Dendritic cell treated with granulocyte-macrophage colony-stimulating factor and Interleukin-4, amounts not matched to agents 40 ng/mL and 50 ng/mL, for 4 days (primary cell): ENCODE data around the gene HIF1AN.
A peak's percentile ranks its signal among the peaks of the same experiment; 100 is the strongest.
"Not testable (repeated sequence)": the region's sequence is repeated elsewhere in the genome, so short reads cannot be mapped to it uniquely, and the experiment has no call there.

Experiments used
- H3K27ac Mint-ChIP-seq: one replicate; pipeline ENCODE4 v1.8.0; 2022; ENCODE audit warnings: mild to moderate bottlenecking, mixed read lengths
- H3K27me3 Mint-ChIP-seq: one replicate; pipeline ENCODE4 v1.8.0; 2022; ENCODE audit warnings: mild to moderate bottlenecking, mixed read lengths
- H3K36me3 Mint-ChIP-seq: one replicate; pipeline ENCODE4 v1.8.0; 2022; ENCODE audit warnings: low read depth, mixed read lengths
- H3K4me1 Mint-ChIP-seq: one replicate; pipeline ENCODE4 v1.8.0; 2022; ENCODE audit warnings: low read depth, mixed read lengths
- H3K4me3 Mint-ChIP-seq: one replicate; pipeline ENCODE4 v1.8.0; 2022; ENCODE audit warnings: mild to moderate bottlenecking, moderate library complexity, mixed read lengths
- H3K9me3 Mint-ChIP-seq: one replicate; pipeline ENCODE4 v1.8.0; 2022; ENCODE audit warnings: mixed read lengths
- intact Hi-C: fragments of 100-400 bp; cut with micrococcal nuclease; formaldehyde crosslinking; loops from one replicate; pipeline ENCODE4 v1.15.0; 2022

The HIF1AN gene

DNA sequence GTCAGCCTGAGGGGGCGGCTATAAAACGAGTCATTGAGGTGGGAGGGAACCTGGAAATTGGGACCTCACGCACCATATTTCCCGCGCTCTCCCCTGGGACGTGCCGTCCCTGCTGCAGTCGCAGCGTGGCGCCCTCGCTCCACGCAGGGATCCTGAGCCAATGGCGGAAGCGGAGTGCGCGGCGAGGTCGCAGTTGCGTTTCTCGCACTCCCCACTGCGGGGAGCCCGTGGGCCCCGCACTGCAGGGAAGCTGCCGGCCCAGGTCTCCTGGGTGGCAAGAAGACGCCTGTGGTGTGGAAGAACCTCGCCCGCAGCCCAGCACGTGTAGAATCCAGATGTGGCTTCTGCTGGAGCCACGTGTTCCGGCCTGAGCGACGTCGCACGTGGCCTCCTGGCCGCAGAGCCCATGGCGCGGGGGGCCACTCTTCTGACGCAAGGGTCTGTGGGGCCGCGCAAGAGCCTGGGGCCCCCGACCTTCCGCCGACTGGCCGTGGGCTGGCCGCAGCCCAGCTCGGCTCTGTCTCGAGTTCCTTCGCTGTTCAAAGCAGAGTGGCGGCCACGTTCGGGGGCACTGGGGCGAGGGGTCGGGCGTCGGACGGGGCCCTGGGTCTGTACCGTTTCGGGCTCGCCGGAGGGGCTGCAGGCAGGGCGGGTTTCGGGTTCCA lies 26.4 kb downstream of the HIF1AN start:
- peaks cover 18% of the 10 kb centered on the region for H3K4me1 Mint-ChIP-seq
- no peak overlapping the region for H3K27ac Mint-ChIP-seq
- peak overlapping the region; percentile 41 for H3K4me3 Mint-ChIP-seq
- H3K36me3 Mint-ChIP-seq: peaks cover 24% of the 10 kb centered on the region
- H3K9me3 Mint-ChIP-seq: no peaks in the 10 kb centered on the region
- intact Hi-C loops: loop anchor here (1.0 to 5.0 kb wide), 2 partner anchors 181 to 310 kb away; no protein-coding TSS in a partner anchor
- peaks cover 53% of the 10 kb centered on the region for H3K27me3 Mint-ChIP-seq

GRCh38 chr10:100565206-100565985 lies 29.7 kb downstream of the HIF1AN start:
- Mint-ChIP-seq H3K27me3 (peaks cover 49% of the 10 kb centered on the region), H3K9me3 (no peaks in the 10 kb centered on the region), H3K27ac (no peak overlapping the region), H3K4me1 (peaks cover 17% of the 10 kb centered on the region), H3K4me3 (no peak overlapping the region), H3K36me3 (peaks cover 4% of the 10 kb centered on the region)
- intact Hi-C loops: no loop called here

GRCh38 chr10:100566561-100566960 lies 30.8 kb downstream of the HIF1AN start:
- no peak overlapping the region for H3K27ac Mint-ChIP-seq
- intact Hi-C loops: no loop called here
- peaks cover 14% of the 10 kb centered on the region for H3K4me1 Mint-ChIP-seq
- H3K4me3 Mint-ChIP-seq: no peak overlapping the region
- H3K9me3 Mint-ChIP-seq: no peaks in the 10 kb centered on the region
- H3K27me3 Mint-ChIP-seq: peaks cover 39% of the 10 kb centered on the region
- H3K36me3 Mint-ChIP-seq: no peaks in the 10 kb centered on the region

GRCh38 chr10:100567249-100567648 lies 31.5 kb downstream of the HIF1AN start:
- H3K4me3 Mint-ChIP-seq: no peak overlapping the region
- no peaks in the 10 kb centered on the region for H3K9me3 Mint-ChIP-seq
- H3K4me1 Mint-ChIP-seq: peaks cover 7% of the 10 kb centered on the region
- H3K27ac Mint-ChIP-seq: no peak overlapping the region
- peaks cover 32% of the 10 kb centered on the region for H3K27me3 Mint-ChIP-seq
- intact Hi-C loops: no loop called here
- no peaks in the 10 kb centered on the region for H3K36me3 Mint-ChIP-seq

GRCh38 chr10:100567826-100568225 lies 32.1 kb downstream of the HIF1AN start:
- Mint-ChIP-seq H3K27ac (no peak overlapping the region), H3K4me1 (peaks cover 4% of the 10 kb centered on the region), H3K36me3 (no peaks in the 10 kb centered on the region), H3K27me3 (peaks cover 30% of the 10 kb centered on the region), H3K4me3 (no peak overlapping the region), H3K9me3 (no peaks in the 10 kb centered on the region)
- intact Hi-C loops: no loop called here

- Mint-ChIP-seq H3K27ac (no peak overlapping the region), H3K9me3 (no peaks in the 10 kb centered on the region), H3K4me1 (no peaks in the 10 kb centered on the region), H3K36me3 (no peaks in the 10 kb centered on the region), H3K27me3 (peaks cover 26% of the 10 kb centered on the region), H3K4me3 (no peak overlapping the region)
- intact Hi-C loops: no loop called here
Measured at GRCh38 chr10:100568912-100569311, 33.2 kb downstream of the HIF1AN start.

DNA sequence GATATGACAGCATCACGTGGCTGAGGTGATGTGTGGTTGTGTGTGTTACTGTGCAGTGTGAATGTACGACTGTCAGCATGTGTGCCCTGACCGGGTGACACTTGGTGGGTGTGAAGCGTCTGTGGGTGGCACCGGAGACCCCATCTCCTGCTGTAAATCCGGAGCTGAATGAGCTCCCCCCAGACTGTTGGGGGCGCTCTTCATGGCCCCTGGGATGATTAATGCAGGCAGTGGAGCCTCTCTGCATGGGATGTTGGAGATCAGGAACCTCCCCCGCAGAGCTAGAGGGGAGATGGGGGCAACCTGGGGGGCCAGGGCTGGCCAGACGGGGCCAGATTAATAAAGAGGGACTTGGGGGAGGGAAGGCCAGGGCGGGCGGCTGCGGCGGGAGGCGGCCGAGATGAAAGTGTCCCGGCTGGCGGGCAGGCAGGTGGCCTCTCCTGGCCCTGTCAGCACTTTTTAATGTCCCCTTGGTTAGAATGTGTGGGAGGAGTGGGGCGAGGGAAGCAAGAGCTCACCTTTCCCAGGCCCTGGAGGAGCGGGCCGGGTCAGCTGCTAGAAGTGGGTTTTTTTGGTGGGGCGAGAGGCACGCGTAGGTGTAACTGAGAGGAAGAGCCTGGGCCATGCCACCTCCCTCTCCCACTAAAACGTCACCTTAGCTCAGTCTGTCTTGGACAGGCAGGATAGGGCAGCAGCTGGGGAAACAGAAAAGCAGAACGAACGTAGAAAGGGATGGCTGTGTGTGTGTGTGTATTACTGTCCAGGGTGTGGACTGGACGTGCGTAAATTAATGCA lies 34.1 kb downstream of the HIF1AN start:
- no peak overlapping the region for H3K27ac Mint-ChIP-seq
- peaks cover 25% of the 10 kb centered on the region for H3K27me3 Mint-ChIP-seq
- H3K4me3 Mint-ChIP-seq: no peak overlapping the region
- intact Hi-C loops: no loop called here
- no peaks in the 10 kb centered on the region for H3K9me3 Mint-ChIP-seq
- no peaks in the 10 kb centered on the region for H3K4me1 Mint-ChIP-seq
- H3K36me3 Mint-ChIP-seq: no peaks in the 10 kb centered on the region

- H3K4me1 Mint-ChIP-seq: no peaks in the 10 kb centered on the region
- no peaks in the 10 kb centered on the region for H3K9me3 Mint-ChIP-seq
- H3K27ac Mint-ChIP-seq: no peak overlapping the region
- no peak overlapping the region for H3K4me3 Mint-ChIP-seq
- intact Hi-C loops: no loop called here
- H3K36me3 Mint-ChIP-seq: no peaks in the 10 kb centered on the region
- H3K27me3 Mint-ChIP-seq: peaks cover 23% of the 10 kb centered on the region
Measured at GRCh38 chr10:100570506-100570905, 34.8 kb downstream of the HIF1AN start.

DNA sequence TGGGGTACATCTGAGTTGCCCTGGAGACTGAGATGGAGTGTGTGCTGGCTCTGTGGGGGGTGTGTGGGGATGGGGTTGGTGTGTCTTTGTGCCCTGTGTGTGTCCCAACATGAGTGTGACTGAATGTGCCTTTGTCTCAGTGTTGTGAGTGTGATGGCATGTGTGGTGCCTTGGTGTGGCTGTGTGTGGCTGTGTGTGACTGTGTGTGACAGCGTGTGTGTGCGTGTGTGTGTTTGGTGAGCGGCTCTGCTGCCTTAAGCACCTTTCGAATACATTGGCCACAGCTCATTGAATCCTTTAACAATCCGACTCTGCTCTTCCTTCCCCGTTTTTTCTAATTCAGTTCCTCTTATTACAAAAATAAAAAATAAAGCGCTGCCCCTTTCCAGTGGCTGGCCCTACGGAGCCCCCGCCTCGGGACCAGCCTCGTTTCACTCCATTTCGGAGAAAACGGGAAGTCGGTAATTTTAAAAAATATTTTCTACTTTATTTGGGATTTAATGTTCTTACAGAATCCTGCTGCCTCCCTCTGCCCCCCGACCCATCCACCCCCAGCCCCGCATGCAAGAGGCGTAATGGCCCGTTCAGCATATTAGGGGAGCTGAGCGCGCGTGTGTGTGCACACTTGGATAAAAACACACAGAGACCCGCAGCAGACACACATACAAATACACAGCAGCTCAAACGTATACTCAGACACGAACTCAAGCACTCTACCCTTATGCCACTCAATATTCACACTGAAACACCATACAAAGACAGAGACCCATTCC lies 35.5 kb downstream of the HIF1AN start:
- Mint-ChIP-seq H3K36me3 (no peaks in the 10 kb centered on the region), H3K4me1 (no peaks in the 10 kb centered on the region), H3K27ac (no peak overlapping the region), H3K27me3 (peaks cover 29% of the 10 kb centered on the region), H3K4me3 (no peak overlapping the region), H3K9me3 (no peaks in the 10 kb centered on the region)
- intact Hi-C loops: no loop called here

GRCh38 chr10:100575146-100575545 lies 39.4 kb downstream of the HIF1AN start:
- H3K27me3 Mint-ChIP-seq: peaks cover 56% of the 10 kb centered on the region
- intact Hi-C loops, H3K9me3 Mint-ChIP-seq, H3K4me1 Mint-ChIP-seq, H3K4me3 Mint-ChIP-seq, H3K36me3 Mint-ChIP-seq, H3K27ac Mint-ChIP-seq: not testable (repeated sequence)

- peaks cover 56% of the 10 kb centered on the region for H3K27me3 Mint-ChIP-seq
Measured at GRCh38 chr10:100575585-100576281, 40.0 kb downstream of the HIF1AN start.

GRCh38 chr10:100576282-100576635 lies 40.5 kb downstream of the HIF1AN start:
- intact Hi-C loops: no loop called here
- Mint-ChIP-seq H3K36me3 (no peaks in the 10 kb centered on the region), H3K4me3 (no peak overlapping the region), H3K27ac (no peak overlapping the region), H3K27me3 (peaks cover 58% of the 10 kb centered on the region), H3K4me1 (no peaks in the 10 kb centered on the region), H3K9me3 (no peaks in the 10 kb centered on the region)

More at GRCh38 chr10:100575585-100576281, 40.0 kb downstream of the HIF1AN start:
- Mint-ChIP-seq H3K9me3 (no peaks in the 10 kb centered on the region), H3K36me3 (no peaks in the 10 kb centered on the region), H3K27ac (no peak overlapping the region), H3K4me3 (no peak overlapping the region), H3K4me1 (no peaks in the 10 kb centered on the region)
- intact Hi-C loops: no loop called here
